Hepatocyte (in vitro differentiated cells): Measurements from ENCODE around the gene CLDN19.

Source experiments
- CTCF ChIP-seq: fragments of 200-600 bp; sonication (generic); IDR thresholded peaks from 2 replicates; pipeline ENCODE4 v1.5.1; 2016; ENCODE audit warnings: antibody characterized with exemption, mild to moderate bottlenecking; ENCODE audit not compliant: poor library complexity
- EZH2 ChIP-seq: fragments of 200-600 bp; sonication (generic); IDR thresholded peaks from 2 replicates; pipeline ENCODE4 v1.6.1; 2016; ENCODE audit warnings: antibody characterized with exemption, mild to moderate bottlenecking, borderline replicate concordance
- EZH2phosphoT487 ChIP-seq: fragments of 200-600 bp; sonication (generic); IDR thresholded peaks from one replicate; pipeline ENCODE4 v1.6.1; 2018; ENCODE audit warnings: antibody characterized with exemption, mild to moderate bottlenecking, low read depth, moderate library complexity; ENCODE audit not compliant: unreplicated experiment, severe bottlenecking

GRCh38 chr1:42731585-42731984, 8.5 kb downstream of the CLDN19 start:
- TF ChIP-seq CTCF, result no peak
- no peak for TF ChIP-seq EZH2phosphoT487
- TF ChIP-seq EZH2, result no peak
